Peyer's patch (tissue), 4 donors: ENCODE data around the gene KDM1A.

Experiments used
- POLR2A ChIP-seq, 2 donors: fragments of 450-650 bp; IDR thresholded peaks; one replicate each; pipeline ENCODE4 v1.5.1; 2017; ENCODE audit warnings: antibody characterized with exemption in 2 of 2, mild to moderate bottlenecking in 2 of 2, moderate library complexity in 2 of 2
- TF ChIP-seq, protein P1 (sequence below), 6 experiments: fragments of 450-650 bp in 4 of 6; fragments of 200-600 bp in 2 of 6; sonication (generic) in 1 of 6; IDR thresholded peaks; one replicate each; pipeline ENCODE4 v1.5.1; 2017 to 2019; ENCODE audit warnings: antibody characterized with exemption in 6 of 6, mild to moderate bottlenecking in 3 of 6, moderate library complexity in 1 of 6

DNA sequence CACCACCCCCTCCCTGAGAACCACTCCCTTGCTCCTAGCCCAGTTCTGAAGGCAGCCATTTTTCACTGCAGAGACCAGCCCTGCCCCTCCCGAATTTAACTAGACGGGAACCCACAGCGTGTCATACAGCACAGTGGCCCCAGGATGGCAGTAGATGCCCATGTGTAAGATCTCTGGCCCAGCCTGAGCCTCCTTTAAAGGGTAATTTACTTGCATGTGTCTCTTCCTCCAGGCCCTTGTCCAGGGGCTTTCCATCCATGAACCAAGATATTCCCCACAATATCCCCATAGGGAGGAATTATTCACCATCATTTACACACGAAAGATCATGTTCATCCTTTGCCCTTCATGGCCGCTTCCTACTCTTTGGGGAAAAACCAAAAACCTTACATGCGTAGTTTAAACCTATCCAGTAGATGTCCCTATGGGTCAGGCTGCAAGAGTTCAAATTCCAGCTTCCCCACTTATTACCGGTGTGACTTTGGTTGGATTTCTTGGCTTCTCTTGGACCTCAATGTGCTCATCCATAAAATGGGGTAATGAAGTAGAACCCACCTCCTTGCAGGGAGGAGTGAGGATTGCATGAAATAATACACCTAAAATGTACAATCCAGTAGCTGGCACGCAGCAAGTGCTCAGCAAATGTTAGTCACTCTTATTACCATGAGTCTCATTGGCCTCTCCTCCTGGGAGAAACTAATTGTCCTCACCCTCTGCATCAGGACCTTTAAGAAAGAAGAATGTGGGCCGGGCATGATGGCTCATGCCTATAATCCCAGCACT lies 42.6 kb upstream of the KDM1A start:
- no peak for TF ChIP-seq POLR2A (IDR thresholded peaks at IDR 0.05)
- TF ChIP-seq, protein P1, sequence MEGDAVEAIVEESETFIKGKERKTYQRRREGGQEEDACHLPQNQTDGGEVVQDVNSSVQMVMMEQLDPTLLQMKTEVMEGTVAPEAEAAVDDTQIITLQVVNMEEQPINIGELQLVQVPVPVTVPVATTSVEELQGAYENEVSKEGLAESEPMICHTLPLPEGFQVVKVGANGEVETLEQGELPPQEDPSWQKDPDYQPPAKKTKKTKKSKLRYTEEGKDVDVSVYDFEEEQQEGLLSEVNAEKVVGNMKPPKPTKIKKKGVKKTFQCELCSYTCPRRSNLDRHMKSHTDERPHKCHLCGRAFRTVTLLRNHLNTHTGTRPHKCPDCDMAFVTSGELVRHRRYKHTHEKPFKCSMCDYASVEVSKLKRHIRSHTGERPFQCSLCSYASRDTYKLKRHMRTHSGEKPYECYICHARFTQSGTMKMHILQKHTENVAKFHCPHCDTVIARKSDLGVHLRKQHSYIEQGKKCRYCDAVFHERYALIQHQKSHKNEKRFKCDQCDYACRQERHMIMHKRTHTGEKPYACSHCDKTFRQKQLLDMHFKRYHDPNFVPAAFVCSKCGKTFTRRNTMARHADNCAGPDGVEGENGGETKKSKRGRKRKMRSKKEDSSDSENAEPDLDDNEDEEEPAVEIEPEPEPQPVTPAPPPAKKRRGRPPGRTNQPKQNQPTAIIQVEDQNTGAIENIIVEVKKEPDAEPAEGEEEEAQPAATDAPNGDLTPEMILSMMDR (IDR thresholded peaks at IDR 0.05), result peak in 5 of 6 experiments; percentile 17 to 90 (median 81)
